HCT116 (cell line): ENCODE measurements around the gene SCGN. TPM values are rescaled to one million over a fixed set of nuclear protein-coding genes. Genes with fewer than 3 reads are reported as not detected.

ENCODE experiments used
- ATAC-seq: fragments of 200-7000 bp; cut with Tn5 transposase; 2 replicates; pipeline ENCODE4 v1.9.1; 2020; ENCODE audit warnings: mild to moderate bottlenecking, moderate library complexity
- BruUV-seq: library from RNA; stranded (reverse); fragments of 400-500 nt; replicated peaks from 2 replicates; lab custom pipeline; 2021; lab: Mats Ljungman, UMichigan
- CTCF ChIA-PET: fragments of 300-600 bp; sonication (Branson Sonifier 250); formaldehyde crosslinking; loops from one replicate; lab custom pipeline; 2021; ENCODE audit warnings: antibody characterized with exemption; lab: Charles Lee
- POLR2A ChIA-PET: fragments of 300-600, 350-600 bp; sonication (Branson Sonifier 250); formaldehyde crosslinking; loops from one replicate; lab custom pipeline; 2021; ENCODE audit warnings: antibody characterized with exemption; lab: Charles Lee
- RAD21 ChIA-PET, 2 experiments: fragments of 300-600 bp; sonication (Branson Sonifier 250); formaldehyde crosslinking; loops; one replicate each; lab custom pipeline; 2023; ENCODE audit warnings: low total read pairs in 2 of 2; ENCODE audit not compliant: uncharacterized antibody in 2 of 2, unreplicated experiment in 2 of 2, low non-redundant PET in 1 of 2; lab: Charles Lee
- DNase-seq: peaks from one replicate; pipeline ENCODE4 v3.0.0-alpha.2; 2010; ENCODE audit warnings: low read depth, low spot score
- H2AFZ ChIP-seq: fragments of 200-600 bp; shearing (Covaris generic), sonication (generic); 2 replicates; pipeline ENCODE4 v1.6.1; 2017; ENCODE audit warnings: low read depth, mixed run types, mixed read lengths, antibody characterized with exemption, low read length; ENCODE audit not compliant: poor library complexity, severe bottlenecking
- H3K27ac ChIP-seq: 2 replicates; pipeline ENCODE4 v1.5.1; 2012; ENCODE audit warnings: low read depth, low read length
- H3K27me3 ChIP-seq: fragments of 200-600 bp; sonication (generic); 2 replicates; pipeline ENCODE4 v1.6.1; 2016; ENCODE audit warnings: mixed run types, low read length, mixed read lengths; ENCODE audit not compliant: insufficient read depth
- H3K36me3 ChIP-seq, 2 experiments: fragments of 200-500 bp in 1 of 2; fragments of 200-600 bp in 1 of 2; sonication (Bioruptor generic) in 1 of 2; sonication (generic) in 1 of 2; 2 replicates each; pipeline versions ENCODE4 v1.5.1 to v1.6.1; 2014 to 2016; ENCODE audit warnings: low read length in 2 of 2, inconsistent platforms in 1 of 2, mixed read lengths in 1 of 2, mixed run types in 1 of 2; ENCODE audit not compliant: insufficient read depth in 2 of 2, control insufficient read depth in 1 of 2
- H3K4me1 ChIP-seq, 2 experiments: fragments of 200-600 bp in 1 of 2; sonication (generic) in 1 of 2; 2 replicates each; pipeline versions ENCODE4 v1.5.1 to v1.6.1; 2012 to 2017; ENCODE audit warnings: low read length in 2 of 2, inconsistent platforms in 1 of 2, mild to moderate bottlenecking in 1 of 2, mixed read lengths in 1 of 2, mixed run types in 1 of 2, moderate library complexity in 1 of 2; ENCODE audit not compliant: insufficient read depth in 2 of 2, control insufficient read depth in 1 of 2
- H3K4me2 ChIP-seq: fragments of 200-600 bp; sonication (generic); 2 replicates; pipeline ENCODE4 v1.6.1; 2017; ENCODE audit warnings: mixed run types, low read length, mixed read lengths
- H3K4me3 ChIP-seq, 2 experiments: fragments of 200-600 bp in 1 of 2; sonication (generic) in 1 of 2; replicated peaks in 1 of 2; 2 replicates each; pipeline ENCODE4 v1.5.1; 2011 to 2016; ENCODE audit warnings: low read length in 2 of 2, control low read depth in 1 of 2, low read depth in 1 of 2, mild to moderate bottlenecking in 1 of 2, mixed read lengths in 1 of 2, mixed run types in 1 of 2
- H3K79me2 ChIP-seq: fragments of 200-600 bp; sonication (generic); 2 replicates; pipeline ENCODE4 v1.6.1; 2017; ENCODE audit warnings: mild to moderate bottlenecking, mixed run types, low read length, moderate library complexity, mixed read lengths; ENCODE audit not compliant: insufficient read depth
- H3K9ac ChIP-seq: fragments of 200-600 bp; sonication (generic); 2 replicates; pipeline ENCODE4 v1.6.1; 2016; ENCODE audit warnings: low read length, mixed read lengths
- H3K9me2 ChIP-seq: fragments of 200-600 bp; sonication (generic), shearing (Covaris generic); 2 replicates; pipeline ENCODE4 v1.6.1; 2017; ENCODE audit warnings: mixed run types, mild to moderate bottlenecking, moderate library complexity; ENCODE audit not compliant: insufficient read depth
- H3K9me3 ChIP-seq, 2 experiments: fragments of 200-500 bp in 1 of 2; fragments of 200-600 bp in 1 of 2; sonication (Bioruptor generic) in 1 of 2; sonication (generic) in 1 of 2; 2 replicates each; pipeline ENCODE4 v1.6.1; 2014 to 2017; ENCODE audit warnings: low read length in 2 of 2, mixed read lengths in 2 of 2, inconsistent platforms in 1 of 2, low read depth in 1 of 2, mild to moderate bottlenecking in 1 of 2, mixed run types in 1 of 2, moderate library complexity in 1 of 2; ENCODE audit not compliant: control insufficient read depth in 1 of 2, insufficient read depth in 1 of 2
- H4K20me1 ChIP-seq: fragments of 200-600 bp; sonication (generic), shearing (Covaris generic); 2 replicates; pipeline ENCODE4 v1.6.1; 2017; ENCODE audit warnings: mixed run types, mild to moderate bottlenecking, moderate library complexity; ENCODE audit not compliant: insufficient read depth
- CEBPB ChIP-seq: IDR thresholded peaks from 2 replicates; pipeline ENCODE4 v1.6.1; 2012; ENCODE audit warnings: low read depth
- ELF1 ChIP-seq: IDR thresholded peaks from 2 replicates; pipeline ENCODE4 v1.6.1; 2012; ENCODE audit warnings: low read depth, borderline replicate concordance
- EZH2 ChIP-seq: fragments of 200-600 bp; sonication (generic); IDR thresholded peaks from 2 replicates; pipeline ENCODE4 v1.6.1; 2017; ENCODE audit warnings: antibody characterized with exemption, mixed run types
- EZH2phosphoT487 ChIP-seq: fragments of 200-600 bp; IDR thresholded peaks from 2 replicates; pipeline ENCODE4 v1.6.1; 2018; ENCODE audit warnings: antibody characterized with exemption, borderline replicate concordance
- FOSL1 ChIP-seq: IDR thresholded peaks from 2 replicates; pipeline ENCODE4 v1.6.1; 2012; ENCODE audit warnings: low read depth
- JUND ChIP-seq: IDR thresholded peaks from 2 replicates; pipeline ENCODE4 v1.6.1; 2012
- POLR2AphosphoS5 ChIP-seq: IDR thresholded peaks from 2 replicates; pipeline ENCODE4 v1.6.1; 2011; ENCODE audit warnings: mild to moderate bottlenecking, low read depth, low read length, moderate library complexity
- RAD21 ChIP-seq: IDR thresholded peaks from 2 replicates; pipeline ENCODE4 v1.6.1; 2012; ENCODE audit warnings: low read depth, mild to moderate bottlenecking
- REST ChIP-seq: IDR thresholded peaks from 2 replicates; pipeline ENCODE4 v1.6.1; 2012; ENCODE audit warnings: low read depth
- SP1 ChIP-seq: IDR thresholded peaks from 2 replicates; pipeline ENCODE4 v1.6.1; 2012; ENCODE audit warnings: low read depth
- SRF ChIP-seq: IDR thresholded peaks from 2 replicates; pipeline ENCODE4 v1.6.1; 2012; ENCODE audit warnings: low read depth
- TCF7L2 ChIP-seq: IDR thresholded peaks from 2 replicates; pipeline ENCODE4 v1.7.0; 2011; ENCODE audit warnings: borderline replicate concordance, inconsistent platforms; ENCODE audit not compliant: insufficient read depth, insufficient read length; ENCODE audit errors: extremely low read depth
- YY1 ChIP-seq: IDR thresholded peaks from 2 replicates; pipeline ENCODE4 v1.6.1; 2011; ENCODE audit warnings: low read length, low read depth, moderate library complexity, mild to moderate bottlenecking; ENCODE audit not compliant: insufficient replicate concordance; ENCODE audit errors: extremely low read depth
- ZNF274 ChIP-seq: fragments of 200-500 bp; sonication (Bioruptor generic); IDR thresholded peaks from 2 replicates; pipeline ENCODE4 v1.6.1; 2014; ENCODE audit warnings: mild to moderate bottlenecking, low read depth, low read length, inconsistent platforms
- intact Hi-C: fragments of 100-400 bp; cut with micrococcal nuclease; formaldehyde crosslinking; loops from 2 replicates; pipeline ENCODE4 v1.10.0; 2022
- total RNA-seq: library from RNA; stranded (reverse); gene quantifications from one replicate; pipeline ENCODE4 v1.2.1, GENCODE V29; 2021; ENCODE audit not compliant: unreplicated experiment
- TF ChIP-seq, protein P1 (sequence below): IDR thresholded peaks from 2 replicates; pipeline ENCODE4 v1.6.1; 2012
- TF ChIP-seq, protein P2 (sequence below): IDR thresholded peaks from 2 replicates; pipeline ENCODE4 v1.6.1; 2011; ENCODE audit warnings: mild to moderate bottlenecking, low read length, moderate library complexity; ENCODE audit not compliant: insufficient replicate concordance; ENCODE audit errors: extremely low read depth

SCGN gene
- total RNA-seq, 1 experiment from 2014 or later, result not detected

DNA sequence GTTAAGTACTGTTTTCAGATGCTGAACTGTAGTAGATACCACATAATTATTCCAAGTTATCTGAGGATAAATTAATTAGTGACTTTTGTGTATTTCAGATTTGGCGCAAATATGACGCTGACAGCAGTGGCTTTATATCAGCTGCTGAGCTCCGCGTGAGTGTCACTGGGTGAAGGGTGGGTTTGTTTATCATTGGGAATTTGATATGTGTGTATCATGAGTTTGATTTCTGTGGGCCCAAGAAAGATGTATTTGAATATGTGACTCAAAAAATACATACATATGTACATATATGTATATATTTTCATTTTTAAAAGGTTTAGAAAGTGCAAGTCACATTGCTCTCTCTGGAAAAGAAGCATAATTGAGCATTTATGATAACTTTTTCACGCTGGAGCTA lies 17.4 kb downstream of the SCGN start:
- Histone ChIP-seq H3K27ac (no peak overlapping the region), H3K79me2 (no peaks in the 10 kb centered on the region), H2AFZ (no peak overlapping the region), H3K4me1 (peaks cover 0 to 19% of the 10 kb centered on the region in 2 experiments; a peak in 2 of 4 replicates), H3K4me3 (no peak overlapping the region), H3K27me3 (no peaks in the 10 kb centered on the region), H4K20me1 (no peaks in the 10 kb centered on the region), H3K9me2 (no peaks in the 10 kb centered on the region), H3K36me3 (no peaks in the 10 kb centered on the region), H3K9ac (no peak overlapping the region), H3K9me3 (no peaks in the 10 kb centered on the region), H3K4me2 (no peak overlapping the region)
- ChIA-PET CTCF (no interaction called here), POLR2A (no interaction called here), RAD21 (no interaction called here)
- DNase-seq, result no peak
- TF ChIP-seq, protein P1, sequence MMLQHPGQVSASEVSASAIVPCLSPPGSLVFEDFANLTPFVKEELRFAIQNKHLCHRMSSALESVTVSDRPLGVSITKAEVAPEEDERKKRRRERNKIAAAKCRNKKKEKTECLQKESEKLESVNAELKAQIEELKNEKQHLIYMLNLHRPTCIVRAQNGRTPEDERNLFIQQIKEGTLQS, result no peak
- TF ChIP-seq RAD21, result no peak
- no peak for TF ChIP-seq EZH2phosphoT487
- no peak for TF ChIP-seq JUND
- TF ChIP-seq ZNF274, result no peak
- TF ChIP-seq SRF, result no peak
- TF ChIP-seq SP1, result no peak
- no peak for TF ChIP-seq YY1
- TF ChIP-seq REST, result no peak
- TF ChIP-seq ELF1, result no peak
- no peak for TF ChIP-seq EZH2
- TF ChIP-seq POLR2AphosphoS5, result no peak
- no peak for TF ChIP-seq CEBPB
- TF ChIP-seq, protein P2, sequence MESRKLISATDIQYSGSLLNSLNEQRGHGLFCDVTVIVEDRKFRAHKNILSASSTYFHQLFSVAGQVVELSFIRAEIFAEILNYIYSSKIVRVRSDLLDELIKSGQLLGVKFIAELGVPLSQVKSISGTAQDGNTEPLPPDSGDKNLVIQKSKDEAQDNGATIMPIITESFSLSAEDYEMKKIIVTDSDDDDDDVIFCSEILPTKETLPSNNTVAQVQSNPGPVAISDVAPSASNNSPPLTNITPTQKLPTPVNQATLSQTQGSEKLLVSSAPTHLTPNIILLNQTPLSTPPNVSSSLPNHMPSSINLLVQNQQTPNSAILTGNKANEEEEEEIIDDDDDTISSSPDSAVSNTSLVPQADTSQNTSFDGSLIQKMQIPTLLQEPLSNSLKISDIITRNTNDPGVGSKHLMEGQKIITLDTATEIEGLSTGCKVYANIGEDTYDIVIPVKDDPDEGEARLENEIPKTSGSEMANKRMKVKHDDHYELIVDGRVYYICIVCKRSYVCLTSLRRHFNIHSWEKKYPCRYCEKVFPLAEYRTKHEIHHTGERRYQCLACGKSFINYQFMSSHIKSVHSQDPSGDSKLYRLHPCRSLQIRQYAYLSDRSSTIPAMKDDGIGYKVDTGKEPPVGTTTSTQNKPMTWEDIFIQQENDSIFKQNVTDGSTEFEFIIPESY, result no peak
- TF ChIP-seq TCF7L2, result no peak
- TF ChIP-seq FOSL1, result no peak
- BruUV-seq, result no TSS peak
- intact Hi-C loops, result no loop called here
- ATAC-seq, result no peak
